Measurements from ENCODE around the gene HERC5. TPM values are rescaled to one million over a fixed set of nuclear protein-coding genes. Genes with fewer than 3 reads are reported as not detected.

Gene HERC5
- total and polyA plus RNA-seq, 3 experiments from 2014 or later = 7.0 to 14.3 (median 8.3) TPM

GRCh38 chr4:88514557-88515511, 57.9 kb downstream of the HERC5 start:
- CTCF ChIA-PET = interaction anchor here (0.7 to 5.8 kb wide), 38 partner anchors 8 to 482 kb away, joined by 3 to 93 read pairs (median 4); partner anchors contain the start of genes PPM1K and PYURF
- no peaks in the 10 kb centered on the region for H3K36me3 ChIP-seq (ENCODE audit: insufficient read depth, low read length)
- Mint-ChIP-seq H3K27me3 (peaks cover 3 to 4% of the 10 kb centered on the region in 2 donors), H3K4me1 (no peaks in the 10 kb centered on the region), H3K36me3 (peaks cover 0 to 2% (median 0%) of the 10 kb centered on the region in 3 donors), H3K4me3 (no peak overlapping the region), H3K27ac (peak overlapping the region in 1 of 8 donors; percentile 12), H3K9me3 (no peaks in the 10 kb centered on the region)
- no peak for DNase-seq
- H3K27ac ChIP-seq (ENCODE audit: low read depth, low read length) = no peak overlapping the region
- H3K9me3 ChIP-seq (ENCODE audit: low read length) = no peaks in the 10 kb centered on the region
- H3K4me1 ChIP-seq (ENCODE audit: insufficient read depth, low read length) = no peaks in the 10 kb centered on the region
- H3K4me3 ChIP-seq (ENCODE audit: low read length) = no peak overlapping the region
- POLR2A ChIA-PET = interaction anchor here (0.5 kb wide), 1 partner anchor 514 kb away, joined by 3 read pairs; no protein-coding TSS in a partner anchor
- H3K27me3 ChIP-seq (ENCODE audit: insufficient read depth, low read length, poor library complexity, severe bottlenecking) = no peaks in the 10 kb centered on the region

- peaks cover 6 to 13% (median 8%) of the 10 kb centered on the region in 3 donors for H3K4me1 Mint-ChIP-seq
- Histone ChIP-seq H3K9me3 (ENCODE audit: low read length) (no peaks in the 10 kb centered on the region), H3K36me3 (ENCODE audit: insufficient read depth, low read length) (peaks cover 5% of the 10 kb centered on the region), H3K27ac (ENCODE audit: low read depth, low read length) (no peak overlapping the region), H3K4me3 (ENCODE audit: low read length) (no peak overlapping the region), H3K4me1 (ENCODE audit: insufficient read depth, low read length) (no peaks in the 10 kb centered on the region), H3K27me3 (ENCODE audit: insufficient read depth, low read length, poor library complexity, severe bottlenecking) (no peaks in the 10 kb centered on the region)
- POLR2A ChIA-PET = no interaction called here
- CTCF ChIA-PET = interaction anchor here (0.7 to 5.8 kb wide), 10 partner anchors 8 to 306 kb away, joined by 3 to 93 read pairs (median 4); partner anchors contain the start of gene HERC6
- no peak overlapping the region for H3K27ac Mint-ChIP-seq
- H3K4me3 Mint-ChIP-seq = peak overlapping the region in 1 of 7 donors; percentile 31
- peaks cover 0 to 16% (median 0%) of the 10 kb centered on the region in 3 donors for H3K36me3 Mint-ChIP-seq
- peaks cover 3 to 4% of the 10 kb centered on the region in 2 donors for H3K27me3 Mint-ChIP-seq
- no peak for DNase-seq
- no peaks in the 10 kb centered on the region for H3K9me3 Mint-ChIP-seq
These were observed 59.8 kb downstream of the HERC5 start for GRCh38 chr4:88516746-88517145.

GRCh38 chr4:88517825-88518224, 60.9 kb downstream of the HERC5 start:
- H3K27me3 Mint-ChIP-seq = peaks cover 3% of the 10 kb centered on the region in 2 donors
- DNase-seq = no peak
- H3K4me3 Mint-ChIP-seq = no peak overlapping the region
- H3K27ac Mint-ChIP-seq = peak overlapping the region in 1 of 8 donors; percentile 24
- CTCF ChIA-PET = interaction anchor here (1.0 to 5.8 kb wide), 3 partner anchors 21 to 300 kb away, joined by 3 to 93 read pairs (median 4); partner anchors contain the start of gene HERC6
- Histone ChIP-seq H3K4me3 (ENCODE audit: low read length) (no peak overlapping the region), H3K27me3 (ENCODE audit: insufficient read depth, low read length, poor library complexity, severe bottlenecking) (no peaks in the 10 kb centered on the region), H3K9me3 (ENCODE audit: low read length) (no peaks in the 10 kb centered on the region), H3K27ac (ENCODE audit: low read depth, low read length) (no peak overlapping the region), H3K4me1 (ENCODE audit: insufficient read depth, low read length) (peaks cover 9% of the 10 kb centered on the region), H3K36me3 (ENCODE audit: insufficient read depth, low read length) (peaks cover 6% of the 10 kb centered on the region)
- H3K9me3 Mint-ChIP-seq = no peaks in the 10 kb centered on the region
- H3K36me3 Mint-ChIP-seq = peaks cover 0 to 23% (median 0%) of the 10 kb centered on the region in 3 donors
- peaks cover 16 to 24% (median 19%) of the 10 kb centered on the region in 3 donors for H3K4me1 Mint-ChIP-seq
- POLR2A ChIA-PET = no interaction called here

GRCh38 chr4:88518911-88519310, 62.0 kb downstream of the HERC5 start:
- Mint-ChIP-seq H3K4me3 (no peak overlapping the region), H3K27ac (peak overlapping the region in 2 of 8 donors; percentile 47 to 50), H3K4me1 (peaks cover 19 to 27% (median 22%) of the 10 kb centered on the region in 3 donors), H3K9me3 (no peaks in the 10 kb centered on the region), H3K36me3 (peaks cover 0 to 27% (median 0%) of the 10 kb centered on the region in 3 donors), H3K27me3 (no peaks in the 10 kb centered on the region)
- peaks cover 6% of the 10 kb centered on the region for H3K36me3 ChIP-seq (ENCODE audit: insufficient read depth, low read length)
- H3K27ac ChIP-seq (ENCODE audit: low read depth, low read length) = no peak overlapping the region
- H3K27me3 ChIP-seq (ENCODE audit: insufficient read depth, low read length, poor library complexity, severe bottlenecking) = no peaks in the 10 kb centered on the region
- ChIA-PET CTCF (interaction anchor here (1.7 kb wide), 1 partner anchor 300 kb away, joined by 4 read pairs; no protein-coding TSS in a partner anchor), POLR2A (no interaction called here)
- no peak for DNase-seq
- H3K9me3 ChIP-seq (ENCODE audit: low read length) = no peaks in the 10 kb centered on the region
- H3K4me3 ChIP-seq (ENCODE audit: low read length) = no peak overlapping the region
- peaks cover 12% of the 10 kb centered on the region for H3K4me1 ChIP-seq (ENCODE audit: insufficient read depth, low read length)

GRCh38 chr4:88522702-88523324, 65.9 kb downstream of the HERC5 start:
- Mint-ChIP-seq H3K4me3 (peak overlapping the region; percentile 91 to 99 (median 94)), H3K9me3 (no peaks in the 10 kb centered on the region), H3K27ac (peak overlapping the region; percentile 86 to 98 (median 92)), H3K4me1 (peaks cover 32 to 48% (median 48%) of the 10 kb centered on the region in 3 donors), H3K36me3 (peaks cover 0 to 27% (median 0%) of the 10 kb centered on the region in 3 donors), H3K27me3 (no peaks in the 10 kb centered on the region)
- Histone ChIP-seq H3K4me1 (ENCODE audit: insufficient read depth, low read length) (peaks cover 23% of the 10 kb centered on the region), H3K36me3 (ENCODE audit: insufficient read depth, low read length) (peaks cover 6% of the 10 kb centered on the region), H3K27ac (ENCODE audit: low read depth, low read length) (peak overlapping the region; percentile 77), H3K9me3 (ENCODE audit: low read length) (no peaks in the 10 kb centered on the region), H3K4me3 (ENCODE audit: low read length) (peak overlapping the region; percentile 73), H3K27me3 (ENCODE audit: insufficient read depth, low read length, poor library complexity, severe bottlenecking) (no peaks in the 10 kb centered on the region)
- ChIA-PET POLR2A (interaction anchor here (0.5 to 1.1 kb wide), 2 partner anchors 144 to 238 kb away, joined by 3 to 5 read pairs; partner anchors contain the start of genes HERC6 and PPM1K), CTCF (interaction anchor here (1.0 to 4.0 kb wide), 8 partner anchors 9 to 1025 kb away, joined by 3 to 15 read pairs (median 4); no protein-coding TSS in a partner anchor)
- DNase-seq = peak in 2 of 5 donors; percentile 9 to 10

- DNase-seq = peak; percentile 66 to 80 (median 69)
- peak within 1 kb of the TSS; percentile 88 to 98 (median 93) for H3K27ac Mint-ChIP-seq
- no peaks in the 10 kb centered on the region for H3K27me3 Mint-ChIP-seq
- CTCF ChIA-PET = interaction anchor here (1.0 to 4.0 kb wide), 10 partner anchors 9 to 1026 kb away, joined by 3 to 15 read pairs (median 4); no protein-coding TSS in a partner anchor
- peak within 1 kb of the TSS; percentile 73 for H3K4me3 ChIP-seq (ENCODE audit: low read length)
- peak within 1 kb of the TSS; percentile 91 to 99 (median 94) for H3K4me3 Mint-ChIP-seq
- peak within 1 kb of the TSS; percentile 77 for H3K27ac ChIP-seq (ENCODE audit: low read depth, low read length)
- H3K36me3 ChIP-seq (ENCODE audit: insufficient read depth, low read length) = peaks cover 6% of the 10 kb centered on the region
- no peaks in the 10 kb centered on the region for H3K9me3 ChIP-seq (ENCODE audit: low read length)
- POLR2A ChIA-PET = interaction anchor here (1.1 kb wide), 1 partner anchor 239 kb away, joined by 5 read pairs; the partner anchor contains the start of gene PPM1K
- peaks cover 0 to 27% (median 0%) of the 10 kb centered on the region in 3 donors for H3K36me3 Mint-ChIP-seq
- peaks cover 32 to 48% (median 48%) of the 10 kb centered on the region in 3 donors for H3K4me1 Mint-ChIP-seq
- H3K9me3 Mint-ChIP-seq = no peaks in the 10 kb centered on the region
- peaks cover 23% of the 10 kb centered on the region for H3K4me1 ChIP-seq (ENCODE audit: insufficient read depth, low read length)
- H3K27me3 ChIP-seq (ENCODE audit: insufficient read depth, low read length, poor library complexity, severe bottlenecking) = no peaks in the 10 kb centered on the region
These were observed 66.6 kb downstream of the HERC5 start, which contains the start of gene PYURF for GRCh38 chr4:88523325-88524129. TSS of gene PYURF (minus strand) at chr4:88523776. CDS start at chr4:88523700, 76 bp downstream.

- Histone ChIP-seq H3K9me3 (ENCODE audit: low read length) (no peaks in the 10 kb centered on the region), H3K27me3 (ENCODE audit: insufficient read depth, low read length, poor library complexity, severe bottlenecking) (no peaks in the 10 kb centered on the region), H3K4me1 (ENCODE audit: insufficient read depth, low read length) (peaks cover 23% of the 10 kb centered on the region), H3K4me3 (ENCODE audit: low read length) (peak overlapping the region; percentile 73), H3K36me3 (ENCODE audit: insufficient read depth, low read length) (peaks cover 6% of the 10 kb centered on the region), H3K27ac (ENCODE audit: low read depth, low read length) (peak overlapping the region; percentile 77)
- Mint-ChIP-seq H3K9me3 (no peaks in the 10 kb centered on the region), H3K36me3 (peaks cover 0 to 25% (median 0%) of the 10 kb centered on the region in 3 donors), H3K27me3 (no peaks in the 10 kb centered on the region), H3K27ac (peak overlapping the region; percentile 77 to 95 (median 82)), H3K4me3 (peak overlapping the region; percentile 91 to 99 (median 94)), H3K4me1 (peaks cover 32 to 48% (median 48%) of the 10 kb centered on the region in 3 donors)
- no peak for DNase-seq
- POLR2A ChIA-PET = no interaction called here
- CTCF ChIA-PET = interaction anchor here (1.0 to 5.8 kb wide), 10 partner anchors 8 to 1027 kb away, joined by 3 to 32 read pairs (median 6); no protein-coding TSS in a partner anchor
These were observed 67.3 kb downstream of the HERC5 start for GRCh38 chr4:88524171-88524570.

Measured in CD8-positive, alpha-beta memory T cell (primary cell).